ENCODE measurements around the gene SNRPA. TPM values are rescaled to one million over a fixed set of nuclear protein-coding genes. Genes with fewer than 3 reads are reported as not detected.

Gene SNRPA
- total RNA-seq, 1 experiment from 2014 or later: 102 TPM

DNA sequence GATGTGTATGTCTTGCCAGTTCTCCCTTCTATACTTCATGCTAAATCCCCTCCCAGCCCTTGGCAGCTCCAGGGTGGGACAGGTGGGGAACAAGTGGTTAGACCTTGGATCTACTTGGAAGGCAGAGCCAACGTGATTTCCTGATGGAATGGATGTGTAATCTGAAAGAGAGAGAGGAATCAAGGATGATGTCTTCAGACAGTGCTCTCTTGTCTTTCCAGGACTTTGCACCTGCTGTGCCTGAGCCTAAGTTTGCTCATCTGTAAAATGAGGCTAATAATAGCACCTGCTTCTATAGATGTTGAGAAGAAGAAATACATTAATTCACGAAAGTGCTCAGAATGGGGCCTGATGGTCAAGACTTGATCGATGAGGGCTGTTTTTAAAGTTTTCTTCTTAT, 41.0 kb downstream of the SNRPA start:
- BruUV-seq (replicated peaks): no TSS peak
- CTCF ChIA-PET: no interaction called here
- H3K4me1 Mint-ChIP-seq (ENCODE audit: low read depth, unreplicated experiment): no peaks in the 10 kb centered on the region
- no peak overlapping the region for H3K4me3 Mint-ChIP-seq (ENCODE audit: low read depth, unreplicated experiment)
- DNase-seq: no peak
- intact Hi-C loops (cut with micrococcal nuclease; ENCODE audit: unreplicated experiment): no loop called here
- peaks cover 24% of the 10 kb centered on the region for H3K36me3 Mint-ChIP-seq (ENCODE audit: insufficient read depth, unreplicated experiment)
- TF ChIP-seq, protein P1, sequence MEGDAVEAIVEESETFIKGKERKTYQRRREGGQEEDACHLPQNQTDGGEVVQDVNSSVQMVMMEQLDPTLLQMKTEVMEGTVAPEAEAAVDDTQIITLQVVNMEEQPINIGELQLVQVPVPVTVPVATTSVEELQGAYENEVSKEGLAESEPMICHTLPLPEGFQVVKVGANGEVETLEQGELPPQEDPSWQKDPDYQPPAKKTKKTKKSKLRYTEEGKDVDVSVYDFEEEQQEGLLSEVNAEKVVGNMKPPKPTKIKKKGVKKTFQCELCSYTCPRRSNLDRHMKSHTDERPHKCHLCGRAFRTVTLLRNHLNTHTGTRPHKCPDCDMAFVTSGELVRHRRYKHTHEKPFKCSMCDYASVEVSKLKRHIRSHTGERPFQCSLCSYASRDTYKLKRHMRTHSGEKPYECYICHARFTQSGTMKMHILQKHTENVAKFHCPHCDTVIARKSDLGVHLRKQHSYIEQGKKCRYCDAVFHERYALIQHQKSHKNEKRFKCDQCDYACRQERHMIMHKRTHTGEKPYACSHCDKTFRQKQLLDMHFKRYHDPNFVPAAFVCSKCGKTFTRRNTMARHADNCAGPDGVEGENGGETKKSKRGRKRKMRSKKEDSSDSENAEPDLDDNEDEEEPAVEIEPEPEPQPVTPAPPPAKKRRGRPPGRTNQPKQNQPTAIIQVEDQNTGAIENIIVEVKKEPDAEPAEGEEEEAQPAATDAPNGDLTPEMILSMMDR (IDR thresholded peaks at IDR 0.05; ENCODE audit: unreplicated experiment): no peak
- H3K9me3 Mint-ChIP-seq (ENCODE audit: low read depth, unreplicated experiment): no peaks in the 10 kb centered on the region
- H3K27ac Mint-ChIP-seq (ENCODE audit: unreplicated experiment): no peak overlapping the region
- no peaks in the 10 kb centered on the region for H3K27me3 Mint-ChIP-seq (ENCODE audit: unreplicated experiment)

DNA sequence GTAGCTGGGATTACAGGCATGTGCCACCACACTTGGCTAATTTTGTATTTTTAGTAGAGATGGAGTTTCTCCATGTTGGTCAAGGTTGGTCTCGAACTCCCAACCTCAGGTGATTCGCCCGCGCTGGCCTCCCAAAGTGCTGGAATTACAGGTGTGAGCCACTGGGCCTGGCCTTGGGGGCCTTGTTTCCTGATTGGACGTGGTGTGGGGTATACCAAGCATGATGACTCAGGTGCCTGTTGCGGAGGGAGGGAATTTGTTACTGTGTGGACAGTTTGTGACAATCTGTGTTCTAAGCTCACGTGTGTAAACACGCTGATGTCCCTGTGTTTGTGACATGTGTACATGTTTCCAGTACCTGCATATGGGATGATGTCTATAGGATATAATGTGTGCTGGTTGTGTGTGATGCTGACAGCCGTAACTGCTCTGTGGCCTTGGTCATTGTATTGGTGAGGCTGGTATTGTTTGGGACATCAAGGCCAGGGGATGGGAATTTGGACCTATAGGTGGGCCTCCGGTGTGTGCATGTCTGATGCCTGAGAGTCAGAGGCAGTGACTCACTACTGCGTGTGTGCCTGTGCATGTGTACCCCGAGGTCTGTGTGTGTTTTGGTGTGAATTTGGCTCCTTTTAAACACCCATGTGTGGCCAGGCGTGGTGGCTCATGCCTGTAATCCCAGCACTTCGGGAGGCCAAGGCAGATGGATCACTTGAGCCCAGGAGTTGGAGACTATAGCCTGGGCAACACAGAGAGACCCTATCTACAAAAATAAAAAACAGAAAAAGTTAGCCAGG, 46.4 kb downstream of the SNRPA start:
- no TSS peak for BruUV-seq (replicated peaks)
- peak overlapping the region; percentile 88 for H3K4me3 Mint-ChIP-seq (ENCODE audit: low read depth, unreplicated experiment)
- no peaks in the 10 kb centered on the region for H3K9me3 Mint-ChIP-seq (ENCODE audit: low read depth, unreplicated experiment)
- peaks cover 38% of the 10 kb centered on the region for H3K4me1 Mint-ChIP-seq (ENCODE audit: low read depth, unreplicated experiment)
- peak overlapping the region; percentile 95 for H3K27ac Mint-ChIP-seq (ENCODE audit: unreplicated experiment)
- TF ChIP-seq, protein P1 (IDR thresholded peaks at IDR 0.05; ENCODE audit: unreplicated experiment): no peak
- no peaks in the 10 kb centered on the region for H3K27me3 Mint-ChIP-seq (ENCODE audit: unreplicated experiment)
- intact Hi-C loops (cut with micrococcal nuclease; ENCODE audit: unreplicated experiment): loop anchor here (5.0 kb wide), 1 partner anchor 45 kb away; the partner anchor contains the start of genes ACTMAP and SNRPA
- DNase-seq: no peak
- peaks cover 56% of the 10 kb centered on the region for H3K36me3 Mint-ChIP-seq (ENCODE audit: insufficient read depth, unreplicated experiment)
- CTCF ChIA-PET: interaction anchor here (2.8 kb wide), 1 partner anchor 19 kb away, joined by 15 read pairs; the partner anchor contains the start of gene RAB4B

DNA sequence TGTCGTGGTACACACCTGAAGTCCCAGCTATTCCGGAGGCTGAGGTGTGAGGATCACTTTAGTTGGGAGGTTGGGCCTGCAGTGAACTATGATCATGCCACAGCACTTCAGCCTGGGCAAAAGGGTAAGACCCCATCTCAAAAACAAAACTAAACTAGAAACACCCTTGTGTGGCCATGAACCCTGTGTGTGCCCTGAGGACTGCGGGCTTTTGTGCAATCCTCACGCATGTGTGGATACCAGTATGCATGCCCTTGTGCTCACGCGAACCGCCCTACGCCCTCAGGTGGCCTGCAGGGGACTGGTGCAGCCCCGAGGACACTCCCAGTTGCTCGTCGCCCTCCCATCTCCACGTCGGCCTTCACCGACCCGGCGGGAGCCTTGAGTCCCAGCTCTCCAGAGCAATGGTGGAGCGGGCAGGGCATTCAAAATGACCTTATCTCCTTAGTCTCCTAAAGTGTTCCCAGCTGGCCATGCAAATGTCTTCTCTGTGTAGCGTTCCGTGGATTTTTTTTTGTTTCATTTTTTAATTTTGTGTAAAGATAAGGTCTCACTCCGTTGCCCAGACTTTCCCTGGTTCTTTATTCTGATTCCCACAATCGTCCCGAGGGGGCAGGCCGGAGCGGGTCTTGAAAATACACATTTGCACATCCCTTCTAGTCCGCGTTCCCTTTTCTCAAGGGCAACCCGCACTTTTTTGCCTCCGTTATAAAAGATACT, 47.1 kb downstream of the SNRPA start:
- intact Hi-C loops (cut with micrococcal nuclease; ENCODE audit: unreplicated experiment): loop anchor here (5.0 kb wide), 1 partner anchor 46 kb away; the partner anchor contains the start of genes ACTMAP and SNRPA
- Mint-ChIP-seq H3K27me3 (ENCODE audit: unreplicated experiment) (no peaks in the 10 kb centered on the region), H3K4me3 (ENCODE audit: low read depth, unreplicated experiment) (peak overlapping the region; percentile 88), H3K9me3 (ENCODE audit: low read depth, unreplicated experiment) (no peaks in the 10 kb centered on the region), H3K27ac (ENCODE audit: unreplicated experiment) (peak overlapping the region; percentile 95), H3K36me3 (ENCODE audit: insufficient read depth, unreplicated experiment) (peaks cover 64% of the 10 kb centered on the region), H3K4me1 (ENCODE audit: low read depth, unreplicated experiment) (peaks cover 45% of the 10 kb centered on the region)
- TF ChIP-seq, protein P1 (IDR thresholded peaks at IDR 0.05; ENCODE audit: unreplicated experiment): peak; percentile 49
- no TSS peak for BruUV-seq (replicated peaks)
- CTCF ChIA-PET: interaction anchor here (0.7 to 2.8 kb wide), 3 partner anchors 20 to 46 kb away, joined by 3 to 15 read pairs (median 4); partner anchors contain the start of gene RAB4B
- peak; percentile 72 for DNase-seq

DNA sequence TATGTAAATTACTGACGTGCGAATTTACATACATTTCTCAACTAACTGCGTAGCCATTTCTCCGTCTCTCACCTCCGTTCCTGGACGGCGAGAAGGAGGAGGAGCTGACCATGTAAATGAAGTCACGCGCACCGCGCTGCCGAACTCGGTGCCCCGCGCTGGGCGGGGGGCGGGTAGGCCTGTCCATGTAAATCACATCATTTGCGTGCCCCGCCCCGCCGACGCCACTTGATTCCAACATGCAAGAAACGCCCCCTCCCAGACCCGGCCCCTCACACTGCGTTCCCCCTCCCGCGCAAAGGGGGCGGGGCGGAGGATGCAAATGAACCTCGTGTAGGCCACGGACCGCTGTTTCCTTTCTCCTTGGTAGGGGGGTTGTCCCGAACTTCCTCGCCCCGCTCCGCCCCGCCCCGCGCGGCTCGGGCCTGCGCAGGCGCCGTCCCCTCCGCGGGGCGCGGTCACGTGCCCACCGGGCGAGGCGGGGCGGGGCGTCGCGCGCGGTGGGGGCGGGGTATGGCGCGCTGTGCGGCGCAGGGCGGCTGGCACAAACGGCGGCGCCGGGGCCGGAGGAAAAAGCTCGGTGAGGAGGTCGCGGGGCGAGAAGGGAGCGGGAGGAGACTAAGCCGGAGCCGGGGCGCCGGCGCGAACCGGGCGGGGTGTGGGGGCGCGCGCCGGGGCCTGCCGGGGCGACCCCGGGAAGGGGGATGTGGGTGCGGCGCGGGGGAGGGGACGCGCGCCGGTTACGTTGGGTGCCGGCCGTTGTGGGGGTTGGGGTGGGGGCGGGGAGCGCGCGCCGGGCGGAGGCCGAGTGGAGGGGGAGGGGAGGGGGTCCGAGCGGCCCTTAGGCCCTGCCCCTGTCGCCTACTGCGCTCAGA, 47.9 kb downstream of the SNRPA start, which contains the start of gene EGLN2:
Gene EGLN2 (plus strand): TSS at position 509 of the 875 bp plus-strand sequence. CDS start 1,382 bp downstream, outside the sequence.
- CTCF ChIA-PET: interaction anchor here (0.7 to 2.8 kb wide), 3 partner anchors 21 to 47 kb away, joined by 3 to 15 read pairs (median 4); partner anchors contain the start of gene RAB4B
- no peaks in the 10 kb centered on the region for H3K9me3 Mint-ChIP-seq (ENCODE audit: low read depth, unreplicated experiment)
- no peaks in the 10 kb centered on the region for H3K27me3 Mint-ChIP-seq (ENCODE audit: unreplicated experiment)
- TF ChIP-seq, protein P1 (IDR thresholded peaks at IDR 0.05; ENCODE audit: unreplicated experiment): no peak
- peaks cover 53% of the 10 kb centered on the region for H3K4me1 Mint-ChIP-seq (ENCODE audit: low read depth, unreplicated experiment)
- peak; percentile 100 for DNase-seq
- peak within 1 kb of the TSS; percentile 88 for H3K4me3 Mint-ChIP-seq (ENCODE audit: low read depth, unreplicated experiment)
- no TSS peak for BruUV-seq (replicated peaks)
- intact Hi-C loops (cut with micrococcal nuclease; ENCODE audit: unreplicated experiment): loop anchor here (5.0 kb wide), 1 partner anchor 47 kb away; the partner anchor contains the start of genes ACTMAP and SNRPA
- peaks cover 71% of the 10 kb centered on the region for H3K36me3 Mint-ChIP-seq (ENCODE audit: insufficient read depth, unreplicated experiment)
- peak within 1 kb of the TSS; percentile 95 for H3K27ac Mint-ChIP-seq (ENCODE audit: unreplicated experiment)

Measured in Calu3 (cell line).